Stimulated activated CD4-positive, alpha-beta T cell treated with anti-CD3 and anti-CD28 coated beads, Interleukin-1b, Interleukin-23, amount 100 ng/mL, for 1 hour (primary cell): ENCODE measurements around the gene ZSWIM7.
"Not testable (repeated sequence)": the region's sequence is repeated elsewhere in the genome, so short reads cannot be mapped to it uniquely, and the experiment has no call there.

ENCODE experiments used
- DNase-seq, 2 donors: peaks; one replicate each; pipeline ENCODE4 v3.0.0-alpha.2; 2020; ENCODE audit warnings: low read depth in 2 of 2

ZSWIM7 gene

GRCh38 chr17:15957608-15958307 is 41.7 kb downstream of the ZSWIM7 start:
- no peak for DNase-seq

- DNase-seq = no peak
Measured at GRCh38 chr17:15957206-15957605, 42.3 kb downstream of the ZSWIM7 start.

GRCh38 chr17:15955793-15956541 is 43.5 kb downstream of the ZSWIM7 start:
- DNase-seq = no peak

- DNase-seq = no peak
Measured at GRCh38 chr17:15954222-15954621, 45.3 kb downstream of the ZSWIM7 start.

GRCh38 chr17:15952916-15953790 is 46.4 kb downstream of the ZSWIM7 start:
- no peak for DNase-seq

GRCh38 chr17:15952048-15952532 is 47.4 kb downstream of the ZSWIM7 start:
- no peak for DNase-seq

GRCh38 chr17:15951368-15952047 is 48.0 kb downstream of the ZSWIM7 start:
- no peak for DNase-seq

GRCh38 chr17:15947976-15948752 is 51.3 kb downstream of the ZSWIM7 start:
- DNase-seq = no peak

- DNase-seq = no peak
Measured at GRCh38 chr17:15947271-15947670, 52.2 kb downstream of the ZSWIM7 start.

GRCh38 chr17:15946611-15947120 is 52.8 kb downstream of the ZSWIM7 start:
- DNase-seq = no peak

GRCh38 chr17:15945527-15946191 is 53.8 kb downstream of the ZSWIM7 start:
- DNase-seq = no peak

- DNase-seq = peak in 1 of 2 donors; percentile 30
Measured at GRCh38 chr17:15944759-15945526, 54.6 kb downstream of the ZSWIM7 start, which contains the start of gene ADORA2B. TSS of gene ADORA2B (plus strand) at chr17:15945130. CDS start at chr17:15945249, 119 bp downstream.

GRCh38 chr17:15943971-15944758 is 55.3 kb downstream of the ZSWIM7 start:
- no peak for DNase-seq

- no peak for DNase-seq
Measured at GRCh38 chr17:15942207-15942833, 57.2 kb downstream of the ZSWIM7 start.

- DNase-seq = no peak
Measured at GRCh38 chr17:15941781-15942180, 57.7 kb downstream of the ZSWIM7 start.

GRCh38 chr17:15936481-15936880 is 63.0 kb downstream of the ZSWIM7 start:
- DNase-seq = not testable (repeated sequence)

GRCh38 chr17:15935891-15936290 is 63.6 kb downstream of the ZSWIM7 start:
- no peak for DNase-seq

- DNase-seq = no peak
Measured at GRCh38 chr17:15934866-15935265, 64.6 kb downstream of the ZSWIM7 start.
